ENCODE measurements around the gene RGS10. TPM values are rescaled to one million over a fixed set of nuclear protein-coding genes. Genes with fewer than 3 reads are reported as not detected.

The RGS10 gene
- total RNA-seq, 1 experiment from 2014 or later: 22.6 TPM

DNA sequence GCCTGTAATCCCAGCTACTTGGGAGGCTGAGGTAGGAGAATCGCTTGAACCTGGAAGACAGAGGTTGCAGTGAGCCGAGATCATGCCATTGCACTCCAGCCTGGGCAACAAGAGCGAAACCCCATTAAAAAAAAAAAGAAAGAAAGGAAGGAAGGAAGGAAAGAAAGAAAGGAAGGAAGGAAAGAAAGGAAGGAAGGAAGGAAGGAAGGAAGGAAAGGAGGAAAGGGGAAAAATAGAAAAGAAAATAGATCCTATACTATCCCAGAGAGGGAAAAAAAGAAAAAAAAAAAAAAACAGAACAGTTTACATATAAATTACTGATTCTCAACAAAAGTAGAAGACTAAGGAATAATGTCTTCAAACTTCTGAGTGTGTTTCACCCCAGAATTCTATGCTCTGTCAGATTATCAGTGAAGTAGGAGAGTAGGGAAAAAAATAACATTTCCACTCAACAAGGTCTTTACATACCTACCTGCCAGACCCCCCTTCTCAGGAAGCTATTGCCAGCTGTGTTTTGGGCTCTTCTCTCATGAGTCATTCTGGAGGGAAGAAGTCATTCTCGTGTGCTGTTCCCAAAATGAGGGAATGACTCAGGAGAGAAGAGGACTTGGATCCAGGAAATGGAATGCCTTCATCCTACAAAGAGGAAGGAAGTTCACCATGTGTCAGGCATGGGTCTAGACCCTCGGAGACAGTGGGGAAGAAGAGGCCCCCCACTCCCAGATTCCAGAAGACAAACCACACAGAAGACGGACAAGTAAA, 20.9 kb downstream of the RGS10 start:
- no peak for DNase-seq (ENCODE audit: low spot score)
- Mint-ChIP-seq H3K27me3 (ENCODE audit: low read depth) (no peaks in the 10 kb centered on the region), H3K36me3 (no peaks in the 10 kb centered on the region), H3K27ac (peak overlapping the region; percentile 43; the same call in 1 of the 2 replicates), H3K9me3 (no peaks in the 10 kb centered on the region), H3K4me1 (peaks cover 18% of the 10 kb centered on the region), H3K4me3 (no peak overlapping the region)
- ATAC-seq: no peak
- CTCF ChIA-PET: no interaction called here
- POLR2A ChIA-PET: no interaction called here
- TF ChIP-seq CREB1 (CRISPR knock-in tag; IDR thresholded peaks at IDR 0.05) (no peak), NR3C1 (CRISPR knock-in tag; conservative IDR thresholded peaks at IDR 0.05; ENCODE audit: low read depth) (no peak)
- TF ChIP-seq, protein P1, sequence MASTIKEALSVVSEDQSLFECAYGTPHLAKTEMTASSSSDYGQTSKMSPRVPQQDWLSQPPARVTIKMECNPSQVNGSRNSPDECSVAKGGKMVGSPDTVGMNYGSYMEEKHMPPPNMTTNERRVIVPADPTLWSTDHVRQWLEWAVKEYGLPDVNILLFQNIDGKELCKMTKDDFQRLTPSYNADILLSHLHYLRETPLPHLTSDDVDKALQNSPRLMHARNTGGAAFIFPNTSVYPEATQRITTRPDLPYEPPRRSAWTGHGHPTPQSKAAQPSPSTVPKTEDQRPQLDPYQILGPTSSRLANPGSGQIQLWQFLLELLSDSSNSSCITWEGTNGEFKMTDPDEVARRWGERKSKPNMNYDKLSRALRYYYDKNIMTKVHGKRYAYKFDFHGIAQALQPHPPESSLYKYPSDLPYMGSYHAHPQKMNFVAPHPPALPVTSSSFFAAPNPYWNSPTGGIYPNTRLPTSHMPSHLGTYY (CRISPR knock-in tag; IDR thresholded peaks at IDR 0.05): no peak
- TF ChIP-seq, protein P2, sequence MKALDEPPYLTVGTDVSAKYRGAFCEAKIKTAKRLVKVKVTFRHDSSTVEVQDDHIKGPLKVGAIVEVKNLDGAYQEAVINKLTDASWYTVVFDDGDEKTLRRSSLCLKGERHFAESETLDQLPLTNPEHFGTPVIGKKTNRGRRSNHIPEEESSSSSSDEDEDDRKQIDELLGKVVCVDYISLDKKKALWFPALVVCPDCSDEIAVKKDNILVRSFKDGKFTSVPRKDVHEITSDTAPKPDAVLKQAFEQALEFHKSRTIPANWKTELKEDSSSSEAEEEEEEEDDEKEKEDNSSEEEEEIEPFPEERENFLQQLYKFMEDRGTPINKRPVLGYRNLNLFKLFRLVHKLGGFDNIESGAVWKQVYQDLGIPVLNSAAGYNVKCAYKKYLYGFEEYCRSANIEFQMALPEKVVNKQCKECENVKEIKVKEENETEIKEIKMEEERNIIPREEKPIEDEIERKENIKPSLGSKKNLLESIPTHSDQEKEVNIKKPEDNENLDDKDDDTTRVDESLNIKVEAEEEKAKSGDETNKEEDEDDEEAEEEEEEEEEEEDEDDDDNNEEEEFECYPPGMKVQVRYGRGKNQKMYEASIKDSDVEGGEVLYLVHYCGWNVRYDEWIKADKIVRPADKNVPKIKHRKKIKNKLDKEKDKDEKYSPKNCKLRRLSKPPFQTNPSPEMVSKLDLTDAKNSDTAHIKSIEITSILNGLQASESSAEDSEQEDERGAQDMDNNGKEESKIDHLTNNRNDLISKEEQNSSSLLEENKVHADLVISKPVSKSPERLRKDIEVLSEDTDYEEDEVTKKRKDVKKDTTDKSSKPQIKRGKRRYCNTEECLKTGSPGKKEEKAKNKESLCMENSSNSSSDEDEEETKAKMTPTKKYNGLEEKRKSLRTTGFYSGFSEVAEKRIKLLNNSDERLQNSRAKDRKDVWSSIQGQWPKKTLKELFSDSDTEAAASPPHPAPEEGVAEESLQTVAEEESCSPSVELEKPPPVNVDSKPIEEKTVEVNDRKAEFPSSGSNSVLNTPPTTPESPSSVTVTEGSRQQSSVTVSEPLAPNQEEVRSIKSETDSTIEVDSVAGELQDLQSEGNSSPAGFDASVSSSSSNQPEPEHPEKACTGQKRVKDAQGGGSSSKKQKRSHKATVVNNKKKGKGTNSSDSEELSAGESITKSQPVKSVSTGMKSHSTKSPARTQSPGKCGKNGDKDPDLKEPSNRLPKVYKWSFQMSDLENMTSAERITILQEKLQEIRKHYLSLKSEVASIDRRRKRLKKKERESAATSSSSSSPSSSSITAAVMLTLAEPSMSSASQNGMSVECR (CRISPR knock-in tag; IDR thresholded peaks at IDR 0.05; ENCODE audit: borderline replicate concordance): no peak

DNA sequence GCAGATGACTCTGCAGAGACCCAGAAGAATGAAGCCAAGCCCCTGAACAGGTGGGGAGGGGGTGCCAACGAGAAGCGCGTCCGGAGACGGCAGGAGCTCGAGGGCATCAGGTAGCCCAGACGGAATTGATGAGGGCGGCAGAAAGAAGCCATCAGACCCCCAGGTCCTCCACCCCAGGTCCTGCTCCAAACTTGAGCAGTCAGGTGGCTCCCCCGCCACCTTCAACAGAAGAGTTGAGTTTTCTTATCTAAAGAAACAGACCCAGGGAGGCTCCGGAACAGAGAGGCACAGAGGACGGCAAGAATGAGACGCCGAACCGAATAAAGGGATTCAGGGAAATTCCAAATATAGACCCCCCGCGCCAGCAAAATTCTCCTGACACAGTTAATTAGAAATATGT, 22.2 kb downstream of the RGS10 start:
- CTCF ChIA-PET: no interaction called here
- peak overlapping the region; percentile 40; the same call in 1 of the 2 replicates for H3K27ac Mint-ChIP-seq
- TF ChIP-seq, protein P3, sequence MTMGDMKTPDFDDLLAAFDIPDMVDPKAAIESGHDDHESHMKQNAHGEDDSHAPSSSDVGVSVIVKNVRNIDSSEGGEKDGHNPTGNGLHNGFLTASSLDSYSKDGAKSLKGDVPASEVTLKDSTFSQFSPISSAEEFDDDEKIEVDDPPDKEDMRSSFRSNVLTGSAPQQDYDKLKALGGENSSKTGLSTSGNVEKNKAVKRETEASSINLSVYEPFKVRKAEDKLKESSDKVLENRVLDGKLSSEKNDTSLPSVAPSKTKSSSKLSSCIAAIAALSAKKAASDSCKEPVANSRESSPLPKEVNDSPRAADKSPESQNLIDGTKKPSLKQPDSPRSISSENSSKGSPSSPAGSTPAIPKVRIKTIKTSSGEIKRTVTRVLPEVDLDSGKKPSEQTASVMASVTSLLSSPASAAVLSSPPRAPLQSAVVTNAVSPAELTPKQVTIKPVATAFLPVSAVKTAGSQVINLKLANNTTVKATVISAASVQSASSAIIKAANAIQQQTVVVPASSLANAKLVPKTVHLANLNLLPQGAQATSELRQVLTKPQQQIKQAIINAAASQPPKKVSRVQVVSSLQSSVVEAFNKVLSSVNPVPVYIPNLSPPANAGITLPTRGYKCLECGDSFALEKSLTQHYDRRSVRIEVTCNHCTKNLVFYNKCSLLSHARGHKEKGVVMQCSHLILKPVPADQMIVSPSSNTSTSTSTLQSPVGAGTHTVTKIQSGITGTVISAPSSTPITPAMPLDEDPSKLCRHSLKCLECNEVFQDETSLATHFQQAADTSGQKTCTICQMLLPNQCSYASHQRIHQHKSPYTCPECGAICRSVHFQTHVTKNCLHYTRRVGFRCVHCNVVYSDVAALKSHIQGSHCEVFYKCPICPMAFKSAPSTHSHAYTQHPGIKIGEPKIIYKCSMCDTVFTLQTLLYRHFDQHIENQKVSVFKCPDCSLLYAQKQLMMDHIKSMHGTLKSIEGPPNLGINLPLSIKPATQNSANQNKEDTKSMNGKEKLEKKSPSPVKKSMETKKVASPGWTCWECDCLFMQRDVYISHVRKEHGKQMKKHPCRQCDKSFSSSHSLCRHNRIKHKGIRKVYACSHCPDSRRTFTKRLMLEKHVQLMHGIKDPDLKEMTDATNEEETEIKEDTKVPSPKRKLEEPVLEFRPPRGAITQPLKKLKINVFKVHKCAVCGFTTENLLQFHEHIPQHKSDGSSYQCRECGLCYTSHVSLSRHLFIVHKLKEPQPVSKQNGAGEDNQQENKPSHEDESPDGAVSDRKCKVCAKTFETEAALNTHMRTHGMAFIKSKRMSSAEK (CRISPR knock-in tag; IDR thresholded peaks at IDR 0.05; ENCODE audit: borderline replicate concordance): no peak
- TF ChIP-seq CBFB (CRISPR knock-in tag; IDR thresholded peaks at IDR 0.05; ENCODE audit: low read depth) (no peak), GTF2I (CRISPR knock-in tag; conservative IDR thresholded peaks at IDR 0.05) (no peak), RORB (CRISPR knock-in tag; IDR thresholded peaks at IDR 0.05) (no peak), ATF1 (CRISPR knock-in tag; IDR thresholded peaks at IDR 0.05) (no peak)
- TF ChIP-seq, protein P4, sequence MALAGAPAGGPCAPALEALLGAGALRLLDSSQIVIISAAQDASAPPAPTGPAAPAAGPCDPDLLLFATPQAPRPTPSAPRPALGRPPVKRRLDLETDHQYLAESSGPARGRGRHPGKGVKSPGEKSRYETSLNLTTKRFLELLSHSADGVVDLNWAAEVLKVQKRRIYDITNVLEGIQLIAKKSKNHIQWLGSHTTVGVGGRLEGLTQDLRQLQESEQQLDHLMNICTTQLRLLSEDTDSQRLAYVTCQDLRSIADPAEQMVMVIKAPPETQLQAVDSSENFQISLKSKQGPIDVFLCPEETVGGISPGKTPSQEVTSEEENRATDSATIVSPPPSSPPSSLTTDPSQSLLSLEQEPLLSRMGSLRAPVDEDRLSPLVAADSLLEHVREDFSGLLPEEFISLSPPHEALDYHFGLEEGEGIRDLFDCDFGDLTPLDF (CRISPR knock-in tag; IDR thresholded peaks at IDR 0.05): no peak
- TF ChIP-seq, protein P5, sequence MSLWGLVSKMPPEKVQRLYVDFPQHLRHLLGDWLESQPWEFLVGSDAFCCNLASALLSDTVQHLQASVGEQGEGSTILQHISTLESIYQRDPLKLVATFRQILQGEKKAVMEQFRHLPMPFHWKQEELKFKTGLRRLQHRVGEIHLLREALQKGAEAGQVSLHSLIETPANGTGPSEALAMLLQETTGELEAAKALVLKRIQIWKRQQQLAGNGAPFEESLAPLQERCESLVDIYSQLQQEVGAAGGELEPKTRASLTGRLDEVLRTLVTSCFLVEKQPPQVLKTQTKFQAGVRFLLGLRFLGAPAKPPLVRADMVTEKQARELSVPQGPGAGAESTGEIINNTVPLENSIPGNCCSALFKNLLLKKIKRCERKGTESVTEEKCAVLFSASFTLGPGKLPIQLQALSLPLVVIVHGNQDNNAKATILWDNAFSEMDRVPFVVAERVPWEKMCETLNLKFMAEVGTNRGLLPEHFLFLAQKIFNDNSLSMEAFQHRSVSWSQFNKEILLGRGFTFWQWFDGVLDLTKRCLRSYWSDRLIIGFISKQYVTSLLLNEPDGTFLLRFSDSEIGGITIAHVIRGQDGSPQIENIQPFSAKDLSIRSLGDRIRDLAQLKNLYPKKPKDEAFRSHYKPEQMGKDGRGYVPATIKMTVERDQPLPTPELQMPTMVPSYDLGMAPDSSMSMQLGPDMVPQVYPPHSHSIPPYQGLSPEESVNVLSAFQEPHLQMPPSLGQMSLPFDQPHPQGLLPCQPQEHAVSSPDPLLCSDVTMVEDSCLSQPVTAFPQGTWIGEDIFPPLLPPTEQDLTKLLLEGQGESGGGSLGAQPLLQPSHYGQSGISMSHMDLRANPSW (CRISPR knock-in tag; conservative IDR thresholded peaks at IDR 0.05; ENCODE audit: low read depth): no peak
- TF ChIP-seq, protein P6, sequence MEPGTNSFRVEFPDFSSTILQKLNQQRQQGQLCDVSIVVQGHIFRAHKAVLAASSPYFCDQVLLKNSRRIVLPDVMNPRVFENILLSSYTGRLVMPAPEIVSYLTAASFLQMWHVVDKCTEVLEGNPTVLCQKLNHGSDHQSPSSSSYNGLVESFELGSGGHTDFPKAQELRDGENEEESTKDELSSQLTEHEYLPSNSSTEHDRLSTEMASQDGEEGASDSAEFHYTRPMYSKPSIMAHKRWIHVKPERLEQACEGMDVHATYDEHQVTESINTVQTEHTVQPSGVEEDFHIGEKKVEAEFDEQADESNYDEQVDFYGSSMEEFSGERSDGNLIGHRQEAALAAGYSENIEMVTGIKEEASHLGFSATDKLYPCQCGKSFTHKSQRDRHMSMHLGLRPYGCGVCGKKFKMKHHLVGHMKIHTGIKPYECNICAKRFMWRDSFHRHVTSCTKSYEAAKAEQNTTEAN (CRISPR knock-in tag; IDR thresholded peaks at IDR 0.05): no peak
- TF ChIP-seq, protein P7, sequence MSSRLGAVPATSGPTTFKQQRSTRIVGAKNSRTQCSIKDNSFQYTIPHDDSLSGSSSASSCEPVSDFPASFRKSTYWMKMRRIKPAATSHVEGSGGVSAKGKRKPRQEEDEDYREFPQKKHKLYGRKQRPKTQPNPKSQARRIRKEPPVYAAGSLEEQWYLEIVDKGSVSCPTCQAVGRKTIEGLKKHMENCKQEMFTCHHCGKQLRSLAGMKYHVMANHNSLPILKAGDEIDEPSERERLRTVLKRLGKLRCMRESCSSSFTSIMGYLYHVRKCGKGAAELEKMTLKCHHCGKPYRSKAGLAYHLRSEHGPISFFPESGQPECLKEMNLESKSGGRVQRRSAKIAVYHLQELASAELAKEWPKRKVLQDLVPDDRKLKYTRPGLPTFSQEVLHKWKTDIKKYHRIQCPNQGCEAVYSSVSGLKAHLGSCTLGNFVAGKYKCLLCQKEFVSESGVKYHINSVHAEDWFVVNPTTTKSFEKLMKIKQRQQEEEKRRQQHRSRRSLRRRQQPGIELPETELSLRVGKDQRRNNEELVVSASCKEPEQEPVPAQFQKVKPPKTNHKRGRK (CRISPR knock-in tag; IDR thresholded peaks at IDR 0.05; ENCODE audit: borderline replicate concordance): no peak
- TF ChIP-seq, protein P8, sequence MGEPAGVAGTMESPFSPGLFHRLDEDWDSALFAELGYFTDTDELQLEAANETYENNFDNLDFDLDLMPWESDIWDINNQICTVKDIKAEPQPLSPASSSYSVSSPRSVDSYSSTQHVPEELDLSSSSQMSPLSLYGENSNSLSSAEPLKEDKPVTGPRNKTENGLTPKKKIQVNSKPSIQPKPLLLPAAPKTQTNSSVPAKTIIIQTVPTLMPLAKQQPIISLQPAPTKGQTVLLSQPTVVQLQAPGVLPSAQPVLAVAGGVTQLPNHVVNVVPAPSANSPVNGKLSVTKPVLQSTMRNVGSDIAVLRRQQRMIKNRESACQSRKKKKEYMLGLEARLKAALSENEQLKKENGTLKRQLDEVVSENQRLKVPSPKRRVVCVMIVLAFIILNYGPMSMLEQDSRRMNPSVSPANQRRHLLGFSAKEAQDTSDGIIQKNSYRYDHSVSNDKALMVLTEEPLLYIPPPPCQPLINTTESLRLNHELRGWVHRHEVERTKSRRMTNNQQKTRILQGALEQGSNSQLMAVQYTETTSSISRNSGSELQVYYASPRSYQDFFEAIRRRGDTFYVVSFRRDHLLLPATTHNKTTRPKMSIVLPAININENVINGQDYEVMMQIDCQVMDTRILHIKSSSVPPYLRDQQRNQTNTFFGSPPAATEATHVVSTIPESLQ (CRISPR knock-in tag; IDR thresholded peaks at IDR 0.05): no peak

More for the DNA sequence above, 22.2 kb downstream of the RGS10 start:
- ATAC-seq: no peak
- DNase-seq (ENCODE audit: low spot score): no peak
- H3K36me3 Mint-ChIP-seq: no peaks in the 10 kb centered on the region
- POLR2A ChIA-PET: no interaction called here
- peaks cover 22% of the 10 kb centered on the region for H3K4me1 Mint-ChIP-seq
- no peak overlapping the region for H3K4me3 Mint-ChIP-seq
- no peaks in the 10 kb centered on the region for H3K9me3 Mint-ChIP-seq
- H3K27me3 Mint-ChIP-seq (ENCODE audit: low read depth): no peaks in the 10 kb centered on the region

All from WTC11 (cell line).